Hepatocyte (in vitro differentiated cells): Measurements from ENCODE around the gene JAKMIP3. TPM values are rescaled to one million over a fixed set of nuclear protein-coding genes. Genes with fewer than 3 reads are reported as not detected.

Source experiments
- DNase-seq: peaks from one replicate; pipeline ENCODE4 v3.0.0-alpha.2; 2016; ENCODE audit warnings: low spot score
- H2AFZ ChIP-seq: fragments of 200-600 bp; sonication (generic); 2 replicates; pipeline ENCODE4 v1.6.0; 2016; ENCODE audit warnings: antibody characterized with exemption, mild to moderate bottlenecking
- H3K27ac ChIP-seq: fragments of 200-600 bp; sonication (generic); 2 replicates; pipeline ENCODE4 v1.5.1; 2016; ENCODE audit warnings: mild to moderate bottlenecking
- H3K27me3 ChIP-seq: fragments of 200-600 bp; sonication (generic); 2 replicates; pipeline ENCODE4 v1.6.1; 2016
- H3K36me3 ChIP-seq: fragments of 200-600 bp; sonication (generic); replicated peaks from 2 replicates; pipeline ENCODE4 v1.5.1; 2016; ENCODE audit warnings: low read depth; ENCODE audit not compliant: insufficient read depth
- H3K4me1 ChIP-seq: fragments of 200-600 bp; sonication (generic); 2 replicates; pipeline ENCODE4 v1.5.1; 2016; ENCODE audit warnings: mild to moderate bottlenecking, moderate library complexity; ENCODE audit not compliant: insufficient read depth
- H3K4me2 ChIP-seq: fragments of 200-600 bp; sonication (generic); 2 replicates; pipeline ENCODE4 v1.6.0; 2016
- H3K4me3 ChIP-seq: fragments of 200-600 bp; sonication (generic); 2 replicates; pipeline ENCODE4 v1.5.1; 2016; ENCODE audit warnings: mild to moderate bottlenecking
- H3K79me2 ChIP-seq: fragments of 200-600 bp; sonication (generic); 2 replicates; pipeline ENCODE4 v1.6.0; 2017; ENCODE audit warnings: mild to moderate bottlenecking
- H3K9me2 ChIP-seq: fragments of 200-600 bp; sonication (generic); replicated peaks from 2 replicates; pipeline ENCODE4 v1.6.0; 2017; ENCODE audit warnings: mild to moderate bottlenecking; ENCODE audit not compliant: insufficient read depth
- H3K9me3 ChIP-seq: fragments of 200-600 bp; sonication (generic); 2 replicates; pipeline ENCODE4 v1.5.1; 2016; ENCODE audit warnings: low read depth, mild to moderate bottlenecking
- H4K20me1 ChIP-seq: fragments of 200-600 bp; sonication (generic); 2 replicates; pipeline ENCODE4 v1.6.0; 2016; ENCODE audit warnings: mild to moderate bottlenecking; ENCODE audit not compliant: insufficient read depth, poor library complexity, severe bottlenecking
- EZH2 ChIP-seq: fragments of 200-600 bp; sonication (generic); IDR thresholded peaks from 2 replicates; pipeline ENCODE4 v1.6.1; 2016; ENCODE audit warnings: antibody characterized with exemption, mild to moderate bottlenecking, borderline replicate concordance
- EZH2phosphoT487 ChIP-seq: fragments of 200-600 bp; sonication (generic); IDR thresholded peaks from one replicate; pipeline ENCODE4 v1.6.1; 2018; ENCODE audit warnings: antibody characterized with exemption, mild to moderate bottlenecking, low read depth, moderate library complexity; ENCODE audit not compliant: unreplicated experiment, severe bottlenecking
- WGBS: methylation state at CpG from one replicate; pipeline ENCODE4 v1.1.6; 2016; ENCODE audit warnings: low lambda C conversion rate; ENCODE audit errors: missing lambda C conversion rate; 5-methylcytosine and 5-hydroxymethylcytosine counted together
- polyA plus RNA-seq: library from polyadenylated mRNA; unstranded; fragments of >200 nt; fragmentation: Nextera tagmentation; extraction: Ambion mirVana; gene quantifications from 2 replicates; pipeline ENCODE4 v1.2.1, GENCODE V29; 2016
- total RNA-seq: library from RNA; depleted of rRNA; stranded (reverse); fragments of >200 nt; gene quantifications from 2 replicates; pipeline ENCODE4 v1.2.3, GENCODE V29; 2014
- TF ChIP-seq, protein P1 (sequence below): fragments of 200-600 bp; sonication (generic); IDR thresholded peaks from 2 replicates; pipeline ENCODE4 v1.5.1; 2016; ENCODE audit warnings: antibody characterized with exemption, mild to moderate bottlenecking; ENCODE audit not compliant: poor library complexity

The JAKMIP3 gene
- total and polyA plus RNA-seq, 2 experiments from 2014 or later: 0.02 to 0.10 TPM

DNA sequence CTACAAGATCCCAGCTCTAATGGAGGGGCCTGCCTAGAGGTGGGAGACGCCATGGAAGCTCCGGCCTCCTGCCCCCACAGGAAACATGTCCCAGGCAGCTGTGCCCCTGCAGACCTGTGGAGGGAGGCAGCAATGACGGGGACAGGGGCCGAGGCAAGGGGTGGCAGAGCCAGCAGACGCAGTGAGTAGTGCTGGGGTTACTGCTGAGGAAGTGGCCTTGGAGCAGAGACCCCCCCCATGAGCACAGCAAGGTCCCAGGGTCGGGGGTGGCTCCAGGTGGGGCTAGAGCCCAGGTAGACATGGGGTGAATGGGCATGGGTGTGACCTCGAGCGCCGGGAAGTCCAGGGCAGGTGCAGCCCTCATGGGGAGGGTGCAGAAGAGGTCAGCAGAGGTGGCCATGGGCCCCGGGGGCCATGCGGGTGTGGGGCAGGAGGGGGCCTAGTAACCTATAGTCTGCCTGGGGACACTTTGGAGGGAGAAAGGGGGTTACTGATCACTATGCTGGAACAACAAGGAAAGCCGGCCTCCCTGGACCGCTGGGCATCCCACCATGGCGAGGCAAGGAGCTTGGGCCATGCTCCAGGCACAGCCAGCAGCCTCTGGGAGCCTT is 45.5 kb downstream of the JAKMIP3 start:
- peaks cover 17% of the 10 kb centered on the region for H3K27me3 ChIP-seq
- no peak overlapping the region for H3K4me3 ChIP-seq
- no peaks in the 10 kb centered on the region for H3K79me2 ChIP-seq
- H3K27ac ChIP-seq: no peak overlapping the region
- H3K9me3 ChIP-seq: no peaks in the 10 kb centered on the region
- no peaks in the 10 kb centered on the region for H3K36me3 ChIP-seq
- no peaks in the 10 kb centered on the region for H3K9me2 ChIP-seq
- no peaks in the 10 kb centered on the region for H4K20me1 ChIP-seq
- WGBS: 98% methylated on average over 10 of the region's 14 CpGs
- no peak overlapping the region for H2AFZ ChIP-seq
- TF ChIP-seq EZH2: no peak
- TF ChIP-seq, protein P1, sequence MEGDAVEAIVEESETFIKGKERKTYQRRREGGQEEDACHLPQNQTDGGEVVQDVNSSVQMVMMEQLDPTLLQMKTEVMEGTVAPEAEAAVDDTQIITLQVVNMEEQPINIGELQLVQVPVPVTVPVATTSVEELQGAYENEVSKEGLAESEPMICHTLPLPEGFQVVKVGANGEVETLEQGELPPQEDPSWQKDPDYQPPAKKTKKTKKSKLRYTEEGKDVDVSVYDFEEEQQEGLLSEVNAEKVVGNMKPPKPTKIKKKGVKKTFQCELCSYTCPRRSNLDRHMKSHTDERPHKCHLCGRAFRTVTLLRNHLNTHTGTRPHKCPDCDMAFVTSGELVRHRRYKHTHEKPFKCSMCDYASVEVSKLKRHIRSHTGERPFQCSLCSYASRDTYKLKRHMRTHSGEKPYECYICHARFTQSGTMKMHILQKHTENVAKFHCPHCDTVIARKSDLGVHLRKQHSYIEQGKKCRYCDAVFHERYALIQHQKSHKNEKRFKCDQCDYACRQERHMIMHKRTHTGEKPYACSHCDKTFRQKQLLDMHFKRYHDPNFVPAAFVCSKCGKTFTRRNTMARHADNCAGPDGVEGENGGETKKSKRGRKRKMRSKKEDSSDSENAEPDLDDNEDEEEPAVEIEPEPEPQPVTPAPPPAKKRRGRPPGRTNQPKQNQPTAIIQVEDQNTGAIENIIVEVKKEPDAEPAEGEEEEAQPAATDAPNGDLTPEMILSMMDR: no peak
- no peak for TF ChIP-seq EZH2phosphoT487
- H3K4me2 ChIP-seq: no peak overlapping the region
- H3K4me1 ChIP-seq: no peaks in the 10 kb centered on the region
- DNase-seq: no peak

DNA sequence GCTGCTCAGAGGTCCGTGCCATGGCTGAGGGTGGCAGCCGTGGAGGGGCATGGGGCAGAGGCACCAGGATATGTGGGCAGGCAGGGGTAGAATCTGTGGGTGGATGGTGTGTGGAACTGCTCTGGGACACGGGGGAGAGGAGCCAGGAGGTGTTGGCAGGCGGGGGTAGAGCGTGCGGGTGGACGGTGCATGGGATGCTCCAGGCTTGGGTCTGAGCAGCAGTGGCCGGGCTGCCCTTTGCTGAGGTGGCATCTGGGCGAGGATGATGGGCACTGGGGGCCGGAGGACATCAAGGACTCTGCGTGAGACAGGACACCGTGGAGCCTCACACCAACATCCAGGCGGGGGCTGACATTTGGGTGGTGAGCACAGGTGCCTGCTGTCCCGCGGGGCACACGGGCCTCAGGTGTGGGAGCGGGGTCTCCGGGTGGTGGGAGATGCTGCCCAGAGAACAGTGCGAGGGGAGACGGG is 46.2 kb downstream of the JAKMIP3 start:
- H3K9me2 ChIP-seq: no peaks in the 10 kb centered on the region
- no peaks in the 10 kb centered on the region for H3K4me1 ChIP-seq
- H3K4me3 ChIP-seq: no peak overlapping the region
- no peak overlapping the region for H2AFZ ChIP-seq
- no peak overlapping the region for H3K4me2 ChIP-seq
- DNase-seq: no peak
- no peaks in the 10 kb centered on the region for H4K20me1 ChIP-seq
- no peaks in the 10 kb centered on the region for H3K9me3 ChIP-seq
- TF ChIP-seq, protein P1: no peak
- no peak for TF ChIP-seq EZH2
- TF ChIP-seq EZH2phosphoT487: no peak
- H3K27me3 ChIP-seq: peaks cover 17% of the 10 kb centered on the region
- 94% methylated on average over 16 of the region's 20 CpGs for WGBS
- no peaks in the 10 kb centered on the region for H3K36me3 ChIP-seq
- H3K79me2 ChIP-seq: no peaks in the 10 kb centered on the region
- H3K27ac ChIP-seq: no peak overlapping the region

DNA sequence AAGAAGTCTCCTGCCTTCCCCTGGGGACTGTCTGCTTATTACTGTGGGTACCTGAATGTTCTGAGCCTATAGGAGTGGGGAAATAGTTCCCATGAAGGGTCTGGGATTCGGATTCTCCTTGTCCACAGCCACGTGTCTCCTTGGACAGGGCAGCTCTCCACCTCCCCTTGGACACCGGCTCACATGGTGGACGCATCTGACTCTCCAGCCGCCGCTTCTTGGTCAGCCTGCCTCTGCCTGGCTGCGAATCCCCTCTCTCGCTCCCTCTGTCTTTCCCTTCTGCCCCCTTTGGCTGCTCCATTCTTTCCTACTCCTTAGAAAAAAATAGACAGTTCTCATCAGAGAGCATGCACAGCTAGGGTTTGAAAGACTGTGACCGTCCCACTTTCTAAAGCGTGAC is 46.9 kb downstream of the JAKMIP3 start:
- DNase-seq: no peak

More for the DNA sequence above, 46.9 kb downstream of the JAKMIP3 start:
- no peak for TF ChIP-seq EZH2
- TF ChIP-seq, protein P1: no peak
- no peak for TF ChIP-seq EZH2phosphoT487
- H3K4me3 ChIP-seq: no peak overlapping the region
- H4K20me1 ChIP-seq: no peaks in the 10 kb centered on the region
- H3K27me3 ChIP-seq: peaks cover 17% of the 10 kb centered on the region
- no peaks in the 10 kb centered on the region for H3K4me1 ChIP-seq
- no peaks in the 10 kb centered on the region for H3K79me2 ChIP-seq
- no peaks in the 10 kb centered on the region for H3K9me2 ChIP-seq
- no peak overlapping the region for H3K27ac ChIP-seq
- H2AFZ ChIP-seq: no peak overlapping the region
- 84% methylated on average over 10 of the region's 10 CpGs for WGBS
- no peak overlapping the region for H3K4me2 ChIP-seq
- no peaks in the 10 kb centered on the region for H3K9me3 ChIP-seq
- H3K36me3 ChIP-seq: no peaks in the 10 kb centered on the region
